ENCODE measurements around the gene LRWD1.

GRCh38 chr7:102439963-102440795 is 24.6 kb upstream of the LRWD1 start:
- TF ChIP-seq CTCF (conservative IDR thresholded peaks at IDR 0.05; ENCODE audit: low read depth, low read length), result no peak
- no peak for TF ChIP-seq EZH2 (IDR thresholded peaks at IDR 0.05; ENCODE audit: borderline replicate concordance, low read depth, low read length, poor library complexity, severe bottlenecking)

All from A673 (cell line).